A549 (cell line): ENCODE data around the gene GOLGA2. TPM values are rescaled to one million over a fixed set of nuclear protein-coding genes. Genes with fewer than 3 reads are reported as not detected.

Experiments used
- ATAC-seq, 2 experiments: fragments of 200-7000 bp in 1 of 2; fragments of >200 bp in 1 of 2; cut with Nextera tagmentation in 1 of 2; cut with Tn5 transposase in 1 of 2; 3 replicates each; pipeline versions ENCODE4 v1.8.0 to v1.9.1; 2018 to 2020; ENCODE audit warnings: mild to moderate bottlenecking in 1 of 2, moderate library complexity in 1 of 2
- CTCF ChIA-PET: fragments of 300-600 bp; sonication (Branson Sonifier 250); formaldehyde crosslinking; extraction: SDS; loops from one replicate; lab custom pipeline; 2021; ENCODE audit warnings: antibody characterized with exemption, inconsistent platforms; lab: Yijun Ruan, JAX
- POLR2A ChIA-PET: fragments of 350-600 bp; formaldehyde crosslinking; extraction: SDS; loops from one replicate; lab custom pipeline; 2021; ENCODE audit warnings: antibody characterized with exemption, inconsistent platforms; lab: Yijun Ruan, JAX
- DNase-seq, 2 experiments: peaks; one replicate each; pipeline versions ENCODE4 v3.0.0 to v3.0.0-alpha.2; 2011 to 2016; ENCODE audit warnings: low read depth in 1 of 2, low spot score in 1 of 2
- FAIRE-seq: peaks from 2 replicates; lab custom pipeline; 2011; peaks lifted over from hg19 to GRCh38; lab: Jason Lieb, UNC
- H3K27ac ChIP-seq, 2 experiments: fragments of >200 bp; sonication (Bioruptor Twin); formaldehyde crosslinking; 3 replicates each; pipeline ENCODE4 v1.5.1; 2016 to 2017
- H3K4me1 ChIP-seq: fragments of >200 bp; sonication (Bioruptor Twin); formaldehyde crosslinking; 3 replicates; pipeline ENCODE4 v1.6.1; 2016
- H3K4me2 ChIP-seq: fragments of >200 bp; sonication (Bioruptor Twin); formaldehyde crosslinking; 3 replicates; pipeline ENCODE4 v1.6.1; 2016
- H3K4me3 ChIP-seq: fragments of >200 bp; sonication (Bioruptor Twin); formaldehyde crosslinking; 3 replicates; pipeline ENCODE4 v1.5.1; 2016
- H3K9me3 ChIP-seq: fragments of >200 bp; sonication (Bioruptor Twin); formaldehyde crosslinking; 3 replicates; pipeline ENCODE4 v1.6.1; 2016
- CBX2 ChIP-seq: fragments of 200-600 bp; sonication (generic); IDR thresholded peaks from 2 replicates; pipeline ENCODE4 v1.6.1; 2016; ENCODE audit warnings: low read depth, mild to moderate bottlenecking, borderline replicate concordance
- CBX8 ChIP-seq: fragments of 200-600 bp; sonication (generic); IDR thresholded peaks from 2 replicates; pipeline ENCODE4 v1.6.1; 2016
- CEBPB ChIP-seq, 2 experiments: fragments of >200 bp in 1 of 2; sonication (Bioruptor Twin) in 1 of 2; formaldehyde crosslinking in 1 of 2; IDR thresholded peaks; 2 replicates each; pipeline ENCODE4 v1.6.1; 2012 to 2016
- CHD4 ChIP-seq: fragments of 200-600 bp; sonication (generic); IDR thresholded peaks from 2 replicates; pipeline ENCODE4 v1.6.1; 2016; ENCODE audit warnings: antibody characterized with exemption, mild to moderate bottlenecking, borderline replicate concordance
- FOSB ChIP-seq: fragments of 250-450 bp; sonication (Bioruptor Pico); IDR thresholded peaks from 2 replicates; pipeline ENCODE4 v1.5.0; 2020; ENCODE audit warnings: mild to moderate bottlenecking, moderate library complexity
- FOSL2 ChIP-seq, 2 experiments: fragments of 450-650 bp in 1 of 2; fragments of >200 bp in 1 of 2; sonication (Bioruptor Twin) in 1 of 2; formaldehyde crosslinking; IDR thresholded peaks; 2 replicates each; pipeline versions ENCODE4 v1.5.0 to v1.6.1; 2016 to 2020; ENCODE audit warnings: mild to moderate bottlenecking in 1 of 2, moderate library complexity in 1 of 2
- FOXS1 ChIP-seq: fragments of 250-450 bp; sonication (Bioruptor Pico); IDR thresholded peaks from 2 replicates; pipeline ENCODE4 v1.5.0; 2020; ENCODE audit warnings: mild to moderate bottlenecking, moderate library complexity
- HEYL ChIP-seq: fragments of 250-450 bp; sonication (Bioruptor Pico); IDR thresholded peaks from 2 replicates; pipeline ENCODE4 v1.8.0; 2021; ENCODE audit warnings: mild to moderate bottlenecking, moderate library complexity
- HOXA7 ChIP-seq: fragments of 250-450 bp; sonication (Bioruptor Pico); IDR thresholded peaks from 2 replicates; pipeline ENCODE4 v1.5.0; 2020; ENCODE audit warnings: mild to moderate bottlenecking, moderate library complexity
- JUN ChIP-seq, 2 experiments: fragments of >200 bp; sonication (Bioruptor Twin); formaldehyde crosslinking; IDR thresholded peaks; 2 replicates in 1 of 2; 3 replicates in 1 of 2; pipeline ENCODE4 v1.6.1; 2016 to 2017
- KDM1A ChIP-seq: fragments of 200-600 bp; sonication (generic); IDR thresholded peaks from 2 replicates; pipeline ENCODE4 v1.6.1; 2016; ENCODE audit warnings: low read depth, mild to moderate bottlenecking
- MAFK ChIP-seq: fragments of 450-650 bp; IDR thresholded peaks from 2 replicates; pipeline ENCODE4 v1.6.1; 2014; ENCODE audit not compliant: partially characterized antibody
- MAZ ChIP-seq: fragments of 150-350 bp; IDR thresholded peaks from 2 replicates; pipeline ENCODE4 v1.6.1; 2014; ENCODE audit warnings: antibody characterized with exemption, low read depth, low read length, borderline replicate concordance
- NFE2L2 ChIP-seq: fragments of 150-350 bp; conservative IDR thresholded peaks from 2 replicates; pipeline ENCODE4 v1.6.1; 2014; ENCODE audit warnings: low read length
- PHF8 ChIP-seq: fragments of 200-600 bp; sonication (generic); IDR thresholded peaks from 2 replicates; pipeline ENCODE4 v1.6.1; 2016; ENCODE audit warnings: low read depth, mild to moderate bottlenecking, antibody characterized with exemption, moderate library complexity, borderline replicate concordance
- POLR2A ChIP-seq: IDR thresholded peaks from 2 replicates; pipeline ENCODE4 v1.6.1; 2012; ENCODE audit warnings: mild to moderate bottlenecking, low read length
- RAD21 ChIP-seq, 2 experiments: fragments of >200 bp in 1 of 2; sonication (Bioruptor Twin) in 1 of 2; formaldehyde crosslinking in 1 of 2; IDR thresholded peaks in 1 of 2; conservative IDR thresholded peaks in 1 of 2; 2 replicates in 1 of 2; 3 replicates in 1 of 2; pipeline ENCODE4 v1.6.1; 2012 to 2018; ENCODE audit warnings: inconsistent platforms in 1 of 2
- RCOR1 ChIP-seq: fragments of 150-350 bp; IDR thresholded peaks from 2 replicates; pipeline ENCODE4 v1.6.1; 2014; ENCODE audit warnings: antibody characterized with exemption, low read length, low read depth
- RNF2 ChIP-seq: fragments of 200-600 bp; sonication (generic); IDR thresholded peaks from 2 replicates; pipeline ENCODE4 v1.6.1; 2016; ENCODE audit warnings: low read depth, mild to moderate bottlenecking, antibody characterized with exemption, moderate library complexity, borderline replicate concordance
- SREBF2 ChIP-seq: fragments of 450-650 bp; IDR thresholded peaks from 2 replicates; pipeline ENCODE4 v1.6.1; 2014; ENCODE audit warnings: mild to moderate bottlenecking, moderate library complexity
- TFCP2L1 ChIP-seq: fragments of 250-450 bp; sonication (Bioruptor Pico); IDR thresholded peaks from 2 replicates; pipeline ENCODE4 v1.5.0; 2021; ENCODE audit warnings: mild to moderate bottlenecking
- TP53 ChIP-seq: fragments of 250-450 bp; sonication (Bioruptor Pico); IDR thresholded peaks from 2 replicates; pipeline ENCODE4 v1.5.0; 2021; ENCODE audit warnings: mild to moderate bottlenecking, moderate library complexity
- ZFP36 ChIP-seq: fragments of 450-650 bp; IDR thresholded peaks from 2 replicates; pipeline ENCODE4 v1.6.1; 2014; ENCODE audit warnings: borderline replicate concordance; ENCODE audit not compliant: partially characterized antibody
- ZSCAN20 ChIP-seq: fragments of 250-450 bp; sonication (Bioruptor Pico); IDR thresholded peaks from 2 replicates; pipeline ENCODE4 v1.8.0; 2022; ENCODE audit warnings: mild to moderate bottlenecking, moderate library complexity
- WGBS: methylation state at CpG from one replicate; pipeline ENCODE4 v1.1.6; 2017; ENCODE audit errors: missing lambda C conversion rate; 5-methylcytosine and 5-hydroxymethylcytosine counted together
- polyA plus RNA-seq, 4 experiments: library from polyadenylated mRNA; depleted of rRNA in 3 of 4; stranded (reverse); fragments of >200 nt; fragmentation: RNase III in 1 of 4; extraction: RNeasy Plus Mini Kit Qiagen cat#74134 plus additional on column Dnase treatment in 1 of 4; gene quantifications; 2 replicates in 3 of 4; 3 replicates in 1 of 4; pipeline ENCODE4 v1.2.3, GENCODE V29; 2011 to 2017
- TF ChIP-seq, protein P1 (sequence below): fragments of 150-350 bp; IDR thresholded peaks from 2 replicates; pipeline ENCODE4 v1.6.1; 2014; ENCODE audit warnings: low read depth, mild to moderate bottlenecking, low read length
- TF ChIP-seq, protein P2 (sequence below): fragments of 200-600 bp; sonication (generic); IDR thresholded peaks from 2 replicates; pipeline ENCODE4 v1.6.1; 2016; ENCODE audit warnings: antibody characterized with exemption, mild to moderate bottlenecking, moderate library complexity
- TF ChIP-seq, protein P3 (sequence below): fragments of >200 bp; sonication (Bioruptor Twin); formaldehyde crosslinking; IDR thresholded peaks from 3 replicates; pipeline ENCODE4 v1.6.1; 2016
- TF ChIP-seq, protein P4 (sequence below): fragments of >200 bp; sonication (Bioruptor Twin); formaldehyde crosslinking; IDR thresholded peaks from 2 replicates; pipeline ENCODE4 v1.6.1; 2016
- TF ChIP-seq, protein P5 (sequence below): fragments of 250-450 bp; sonication (Bioruptor Pico); IDR thresholded peaks from 2 replicates; pipeline ENCODE4 v1.5.0; 2021; ENCODE audit warnings: mild to moderate bottlenecking, moderate library complexity, borderline replicate concordance

The GOLGA2 gene
- polyA plus RNA-seq, 2 of the 4 experiments (the other 2 are of a cell fraction): 55.3 to 60.1 TPM

DNA sequence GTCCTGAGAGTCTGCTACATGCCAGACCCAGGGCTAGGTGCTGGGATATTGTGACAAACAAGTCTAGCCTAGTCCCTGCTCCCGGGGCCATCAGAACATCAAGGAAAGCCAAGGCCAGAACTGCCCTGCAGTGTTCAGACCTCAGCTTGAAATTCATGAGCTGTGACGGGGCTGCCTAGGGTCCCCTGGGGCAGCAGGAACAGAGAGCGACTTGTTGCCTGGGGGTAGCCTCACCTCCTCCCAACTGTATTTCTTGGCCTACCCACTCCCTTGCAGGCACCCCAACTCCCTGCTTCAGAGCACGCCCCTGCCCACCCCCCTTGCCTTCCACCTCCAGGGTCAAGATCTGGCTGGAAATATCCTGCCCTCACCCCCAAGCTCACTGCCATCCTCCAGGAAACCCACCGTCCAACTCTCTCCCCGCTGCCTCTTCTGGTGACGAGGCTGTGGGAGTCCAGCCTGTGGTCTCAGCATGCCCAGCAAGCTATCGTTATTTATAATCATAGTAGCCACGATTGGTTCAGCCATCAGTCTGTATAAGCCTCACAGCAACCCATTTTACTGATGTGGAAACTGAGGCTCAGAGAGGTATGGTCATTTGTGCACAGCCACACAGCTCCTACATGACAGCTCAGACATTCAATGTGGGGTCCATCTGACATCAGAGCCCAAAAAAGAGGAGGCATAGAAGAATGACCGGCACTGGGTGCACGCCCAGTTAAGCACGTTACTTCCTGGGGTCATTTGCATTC lies 61.9 kb downstream of the GOLGA2 start:
- Histone ChIP-seq H3K4me1 (peaks cover 98% of the 10 kb centered on the region), H3K4me2 (peak overlapping the region; percentile 66), H3K4me3 (no peak overlapping the region), H3K27ac (peak overlapping the region; percentile 95 to 99), H3K9me3 (no peaks in the 10 kb centered on the region)
- DNase-seq (no peak), ATAC-seq (no peak), FAIRE-seq (no peak)
- TF ChIP-seq HOXA7 (no peak), FOSL2 (IDR thresholded peaks at IDR 0.05) (no peak), FOSL2 (CRISPR knock-in tag; IDR thresholded peaks at IDR 0.05) (no peak), CBX8 (no peak), ZFP36 (no peak), SREBF2 (no peak), PHF8 (no peak), RAD21 (conservative IDR thresholded peaks at IDR 0.05 in 1 of 2, IDR thresholded peaks at IDR 0.05 in 1 of 2) (no peak), TP53 (CRISPR knock-in tag) (no peak), POLR2A (no peak), HEYL (CRISPR knock-in tag) (no peak), RCOR1 (no peak), MAZ (no peak), KDM1A (no peak), RNF2 (no peak), JUN (IDR thresholded peaks at IDR 0.05) (no peak), FOSB (no peak)
- TF ChIP-seq, protein P1, sequence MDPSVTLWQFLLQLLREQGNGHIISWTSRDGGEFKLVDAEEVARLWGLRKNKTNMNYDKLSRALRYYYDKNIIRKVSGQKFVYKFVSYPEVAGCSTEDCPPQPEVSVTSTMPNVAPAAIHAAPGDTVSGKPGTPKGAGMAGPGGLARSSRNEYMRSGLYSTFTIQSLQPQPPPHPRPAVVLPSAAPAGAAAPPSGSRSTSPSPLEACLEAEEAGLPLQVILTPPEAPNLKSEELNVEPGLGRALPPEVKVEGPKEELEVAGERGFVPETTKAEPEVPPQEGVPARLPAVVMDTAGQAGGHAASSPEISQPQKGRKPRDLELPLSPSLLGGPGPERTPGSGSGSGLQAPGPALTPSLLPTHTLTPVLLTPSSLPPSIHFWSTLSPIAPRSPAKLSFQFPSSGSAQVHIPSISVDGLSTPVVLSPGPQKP: no peak
- TF ChIP-seq, protein P2, sequence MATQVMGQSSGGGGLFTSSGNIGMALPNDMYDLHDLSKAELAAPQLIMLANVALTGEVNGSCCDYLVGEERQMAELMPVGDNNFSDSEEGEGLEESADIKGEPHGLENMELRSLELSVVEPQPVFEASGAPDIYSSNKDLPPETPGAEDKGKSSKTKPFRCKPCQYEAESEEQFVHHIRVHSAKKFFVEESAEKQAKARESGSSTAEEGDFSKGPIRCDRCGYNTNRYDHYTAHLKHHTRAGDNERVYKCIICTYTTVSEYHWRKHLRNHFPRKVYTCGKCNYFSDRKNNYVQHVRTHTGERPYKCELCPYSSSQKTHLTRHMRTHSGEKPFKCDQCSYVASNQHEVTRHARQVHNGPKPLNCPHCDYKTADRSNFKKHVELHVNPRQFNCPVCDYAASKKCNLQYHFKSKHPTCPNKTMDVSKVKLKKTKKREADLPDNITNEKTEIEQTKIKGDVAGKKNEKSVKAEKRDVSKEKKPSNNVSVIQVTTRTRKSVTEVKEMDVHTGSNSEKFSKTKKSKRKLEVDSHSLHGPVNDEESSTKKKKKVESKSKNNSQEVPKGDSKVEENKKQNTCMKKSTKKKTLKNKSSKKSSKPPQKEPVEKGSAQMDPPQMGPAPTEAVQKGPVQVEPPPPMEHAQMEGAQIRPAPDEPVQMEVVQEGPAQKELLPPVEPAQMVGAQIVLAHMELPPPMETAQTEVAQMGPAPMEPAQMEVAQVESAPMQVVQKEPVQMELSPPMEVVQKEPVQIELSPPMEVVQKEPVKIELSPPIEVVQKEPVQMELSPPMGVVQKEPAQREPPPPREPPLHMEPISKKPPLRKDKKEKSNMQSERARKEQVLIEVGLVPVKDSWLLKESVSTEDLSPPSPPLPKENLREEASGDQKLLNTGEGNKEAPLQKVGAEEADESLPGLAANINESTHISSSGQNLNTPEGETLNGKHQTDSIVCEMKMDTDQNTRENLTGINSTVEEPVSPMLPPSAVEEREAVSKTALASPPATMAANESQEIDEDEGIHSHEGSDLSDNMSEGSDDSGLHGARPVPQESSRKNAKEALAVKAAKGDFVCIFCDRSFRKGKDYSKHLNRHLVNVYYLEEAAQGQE: no peak
- 92% methylated on average over 12 of the region's 12 CpGs for WGBS
- ChIA-PET POLR2A (interaction anchor here (1.2 kb wide), 1 partner anchor 21 kb away, joined by 3 read pairs; no protein-coding TSS in a partner anchor), CTCF (interaction anchor here (0.8 to 10.3 kb wide), 6 partner anchors 8 to 179 kb away, joined by 3 to 82 read pairs (median 5); partner anchors contain the start of genes CIZ1 and DNM1)

DNA sequence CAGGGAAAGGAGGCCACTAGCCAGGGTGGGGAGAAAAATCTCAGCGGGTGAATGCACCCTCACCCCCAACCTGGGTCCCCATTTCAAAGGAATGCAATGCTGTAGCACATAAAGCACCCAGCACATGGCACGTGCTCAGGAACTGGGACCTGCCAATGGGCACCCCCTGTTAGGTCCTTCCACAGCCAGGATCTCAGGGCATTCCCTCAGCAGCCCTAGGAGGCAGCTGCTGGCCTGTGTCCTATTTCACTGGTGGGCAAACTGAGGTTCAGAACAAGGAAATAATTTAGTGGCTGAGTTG lies 63.9 kb downstream of the GOLGA2 start:
- FAIRE-seq (no peak), DNase-seq (no peak), ATAC-seq (peak; percentile 22 to 26; a peak in 5 of 6 replicates)
- Histone ChIP-seq H3K9me3 (no peaks in the 10 kb centered on the region), H3K4me3 (no peak overlapping the region), H3K27ac (peak overlapping the region; percentile 95 to 99), H3K4me1 (peaks cover 100% of the 10 kb centered on the region), H3K4me2 (peak overlapping the region; percentile 86)
- 0% methylated on average over 1 of the region's 2 CpGs for WGBS
- ChIA-PET POLR2A (interaction anchor here (0.6 to 1.3 kb wide), 6 partner anchors 8 to 764 kb away, joined by 3 to 4 read pairs (median 3); partner anchors contain the start of genes DNM1, GOLGA2 and SWI5), CTCF (interaction anchor here (0.6 to 10.3 kb wide), 10 partner anchors 10 to 549 kb away, joined by 3 to 82 read pairs (median 4); partner anchors contain the start of genes CIZ1 and DNM1)
- TF ChIP-seq TFCP2L1 (CRISPR knock-in tag) (no peak), POLR2A (no peak), CBX2 (no peak), RAD21 (conservative IDR thresholded peaks at IDR 0.05 in 1 of 2, IDR thresholded peaks at IDR 0.05 in 1 of 2) (0 out of 5 replicates have a peak, but pooled peaks of 1 of the 2 experiments have one; percentile 24), ZFP36 (no peak), PHF8 (no peak), CEBPB (IDR thresholded peaks at IDR 0.05) (no peak), ZSCAN20 (CRISPR knock-in tag) (no peak), MAFK (no peak), FOXS1 (CRISPR knock-in tag) (no peak), HOXA7 (no peak), NFE2L2 (no peak), CHD4 (no peak)
- TF ChIP-seq, protein P3, sequence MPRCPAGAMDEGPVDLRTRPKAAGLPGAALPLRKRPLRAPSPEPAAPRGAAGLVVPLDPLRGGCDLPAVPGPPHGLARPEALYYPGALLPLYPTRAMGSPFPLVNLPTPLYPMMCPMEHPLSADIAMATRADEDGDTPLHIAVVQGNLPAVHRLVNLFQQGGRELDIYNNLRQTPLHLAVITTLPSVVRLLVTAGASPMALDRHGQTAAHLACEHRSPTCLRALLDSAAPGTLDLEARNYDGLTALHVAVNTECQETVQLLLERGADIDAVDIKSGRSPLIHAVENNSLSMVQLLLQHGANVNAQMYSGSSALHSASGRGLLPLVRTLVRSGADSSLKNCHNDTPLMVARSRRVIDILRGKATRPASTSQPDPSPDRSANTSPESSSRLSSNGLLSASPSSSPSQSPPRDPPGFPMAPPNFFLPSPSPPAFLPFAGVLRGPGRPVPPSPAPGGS: no peak
- TF ChIP-seq, protein P4, sequence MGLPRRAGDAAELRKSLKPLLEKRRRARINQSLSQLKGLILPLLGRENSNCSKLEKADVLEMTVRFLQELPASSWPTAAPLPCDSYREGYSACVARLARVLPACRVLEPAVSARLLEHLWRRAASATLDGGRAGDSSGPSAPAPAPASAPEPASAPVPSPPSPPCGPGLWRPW: no peak
- TF ChIP-seq, protein P5, sequence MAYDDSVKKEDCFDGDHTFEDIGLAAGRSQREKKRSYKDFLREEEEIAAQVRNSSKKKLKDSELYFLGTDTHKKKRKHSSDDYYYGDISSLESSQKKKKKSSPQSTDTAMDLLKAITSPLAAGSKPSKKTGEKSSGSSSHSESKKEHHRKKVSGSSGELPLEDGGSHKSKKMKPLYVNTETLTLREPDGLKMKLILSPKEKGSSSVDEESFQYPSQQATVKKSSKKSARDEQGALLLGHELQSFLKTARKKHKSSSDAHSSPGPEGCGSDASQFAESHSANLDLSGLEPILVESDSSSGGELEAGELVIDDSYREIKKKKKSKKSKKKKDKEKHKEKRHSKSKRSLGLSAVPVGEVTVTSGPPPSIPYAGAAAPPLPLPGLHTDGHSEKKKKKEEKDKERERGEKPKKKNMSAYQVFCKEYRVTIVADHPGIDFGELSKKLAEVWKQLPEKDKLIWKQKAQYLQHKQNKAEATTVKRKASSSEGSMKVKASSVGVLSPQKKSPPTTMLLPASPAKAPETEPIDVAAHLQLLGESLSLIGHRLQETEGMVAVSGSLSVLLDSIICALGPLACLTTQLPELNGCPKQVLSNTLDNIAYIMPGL: no peak
